SW480 (cell line): ENCODE results near the gene SAP130.

Experiments
- DNase-seq: peaks from one replicate; pipeline ENCODE4 v3.0.0-alpha.2; 2016; ENCODE audit warnings: low spot score

SAP130 gene

GRCh38 chr2:127893494-127893893, 134.4 kb downstream of the SAP130 start:
- no peak for DNase-seq

GRCh38 chr2:127893033-127893432, 134.8 kb downstream of the SAP130 start:
- no peak for DNase-seq

GRCh38 chr2:127891811-127892210, 136.0 kb downstream of the SAP130 start:
- DNase-seq: no peak
